HG03135 (cell line): Measurements from ENCODE around the gene RANBP3L.
"Not testable (repeated sequence)": the region's sequence is repeated elsewhere in the genome, so short reads cannot be mapped to it uniquely, and the experiment has no call there.

ENCODE experiments used
- ATAC-seq: cut with Tn5 transposase; IDR thresholded peaks from one replicate; pipeline ENCODE4 v1.9.1; 2021; ENCODE audit warnings: mild to moderate bottlenecking, moderate library complexity; ENCODE audit not compliant: unreplicated experiment

RANBP3L gene

DNA sequence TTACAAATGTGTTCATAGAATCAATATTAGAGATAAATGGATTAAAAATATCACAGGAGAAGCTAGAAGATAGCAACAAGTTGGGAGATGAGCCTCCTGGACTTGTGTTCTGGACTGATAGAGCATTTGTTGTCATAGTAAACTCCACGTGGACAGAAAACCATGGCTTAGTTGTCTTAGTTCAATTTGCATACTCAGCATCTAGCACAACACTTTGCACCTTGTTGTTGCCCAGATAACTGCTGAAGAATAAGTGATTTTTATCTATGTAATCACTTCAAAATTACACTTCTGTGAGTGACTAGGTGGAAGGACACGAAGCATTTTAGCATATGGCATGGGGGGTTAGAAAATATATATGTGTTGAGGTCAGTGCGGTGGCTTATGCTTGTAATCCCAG lies 4.0 kb downstream of the RANBP3L start:
- ATAC-seq: no peak

DNA sequence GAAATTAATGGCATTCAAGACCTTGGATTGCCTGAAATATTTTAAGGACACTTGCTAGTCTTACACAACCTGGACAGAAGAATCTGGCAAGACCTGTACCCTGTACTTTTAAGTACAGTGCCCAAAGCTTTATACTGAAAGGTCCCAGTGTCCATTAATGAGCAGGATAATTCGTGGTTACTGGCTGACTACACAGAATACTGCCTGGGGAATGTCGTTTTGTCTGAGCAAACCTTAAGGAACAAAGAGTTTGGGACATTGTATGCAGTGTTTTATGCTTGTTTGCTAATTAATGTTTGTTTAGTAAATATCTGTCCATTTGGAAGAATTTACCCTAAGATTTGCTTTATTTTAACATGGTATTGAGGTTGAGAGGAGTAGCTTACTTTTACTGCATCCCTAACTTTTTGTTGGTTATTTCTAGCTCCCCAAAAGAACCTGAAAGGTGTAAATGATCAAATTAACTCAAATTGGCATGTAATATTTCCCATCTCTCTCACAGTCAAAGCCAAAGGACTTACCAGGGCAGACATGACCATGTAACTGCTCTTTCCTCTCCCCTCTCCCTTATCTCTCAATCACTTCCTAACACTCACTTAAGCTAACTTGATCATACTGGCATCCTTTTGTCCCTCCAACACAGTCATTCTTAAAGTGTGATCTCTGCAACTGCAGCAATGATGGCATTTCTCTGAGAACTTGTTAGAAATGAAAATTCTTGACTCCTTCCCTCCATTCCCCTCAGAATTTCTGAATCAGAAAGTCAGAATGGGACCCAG lies 15.7 kb downstream of the RANBP3L start:
- no peak for ATAC-seq

DNA sequence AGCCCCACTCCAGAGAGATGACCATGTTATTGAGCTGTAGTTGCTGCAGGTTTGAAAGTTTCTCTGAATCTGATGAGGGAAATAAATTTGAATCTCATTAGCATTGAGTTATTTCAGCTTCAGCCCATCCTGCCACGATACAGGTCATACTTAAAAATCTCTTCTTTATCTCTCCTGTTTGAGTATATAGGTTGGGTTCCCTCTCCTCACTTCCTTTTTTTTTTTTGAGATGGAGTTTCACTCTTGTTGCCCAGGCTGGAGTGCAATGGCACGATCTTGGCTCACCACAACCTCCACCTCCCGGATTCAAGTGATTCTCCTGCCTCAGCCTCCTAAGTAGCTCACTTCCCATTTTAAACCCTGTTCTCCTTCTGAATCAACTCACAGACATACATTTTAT lies 17.9 kb downstream of the RANBP3L start:
- ATAC-seq: not testable (repeated sequence)

DNA sequence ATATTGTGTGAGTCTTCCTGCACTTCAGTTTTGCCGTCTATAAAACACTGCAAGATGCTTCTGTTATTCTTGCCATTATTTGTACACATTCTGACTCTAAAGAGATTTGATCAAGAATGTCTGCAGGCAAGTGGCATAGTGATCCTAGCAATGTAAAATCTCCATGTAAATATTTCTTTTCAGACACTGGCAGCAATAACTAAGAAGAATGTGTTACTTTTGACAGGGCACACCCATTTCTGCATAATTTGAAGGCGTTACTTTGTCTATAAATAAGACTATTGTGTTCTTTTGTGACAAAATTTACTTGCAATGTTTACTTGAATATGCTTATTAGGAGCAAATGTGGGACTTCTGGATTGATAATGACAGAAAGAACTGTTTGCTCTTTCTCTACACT lies 20.1 kb downstream of the RANBP3L start:
- no peak for ATAC-seq

DNA sequence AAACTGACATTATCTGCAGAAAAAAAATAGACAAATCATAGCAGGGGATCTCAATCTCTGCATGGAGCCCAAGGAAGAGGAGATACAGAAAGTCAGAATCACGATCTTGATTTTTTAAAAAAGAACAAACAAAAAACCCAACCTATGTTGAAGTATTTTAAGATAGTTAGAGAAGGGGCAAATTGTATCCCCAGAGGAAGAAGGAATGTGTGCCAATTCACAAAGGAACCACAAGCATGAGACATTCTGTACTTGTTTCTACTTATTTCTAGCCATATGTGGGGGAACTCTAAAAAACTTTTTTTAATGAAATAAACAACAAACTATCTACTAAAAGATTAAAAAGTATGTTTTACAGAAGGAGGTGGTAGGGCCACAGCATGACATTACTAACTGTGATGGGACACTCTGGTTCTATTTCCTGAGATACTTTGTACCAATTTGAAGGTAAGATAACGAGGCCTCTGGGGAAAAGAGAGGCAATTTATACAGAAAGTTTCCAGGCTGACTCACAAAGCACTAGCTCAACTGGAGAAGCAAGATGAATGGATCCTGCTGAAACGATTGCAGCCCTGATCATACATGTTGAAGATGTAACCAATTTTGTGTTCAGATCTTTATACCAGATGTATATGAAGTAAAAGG lies 22.5 kb downstream of the RANBP3L start:
- ATAC-seq: no peak

DNA sequence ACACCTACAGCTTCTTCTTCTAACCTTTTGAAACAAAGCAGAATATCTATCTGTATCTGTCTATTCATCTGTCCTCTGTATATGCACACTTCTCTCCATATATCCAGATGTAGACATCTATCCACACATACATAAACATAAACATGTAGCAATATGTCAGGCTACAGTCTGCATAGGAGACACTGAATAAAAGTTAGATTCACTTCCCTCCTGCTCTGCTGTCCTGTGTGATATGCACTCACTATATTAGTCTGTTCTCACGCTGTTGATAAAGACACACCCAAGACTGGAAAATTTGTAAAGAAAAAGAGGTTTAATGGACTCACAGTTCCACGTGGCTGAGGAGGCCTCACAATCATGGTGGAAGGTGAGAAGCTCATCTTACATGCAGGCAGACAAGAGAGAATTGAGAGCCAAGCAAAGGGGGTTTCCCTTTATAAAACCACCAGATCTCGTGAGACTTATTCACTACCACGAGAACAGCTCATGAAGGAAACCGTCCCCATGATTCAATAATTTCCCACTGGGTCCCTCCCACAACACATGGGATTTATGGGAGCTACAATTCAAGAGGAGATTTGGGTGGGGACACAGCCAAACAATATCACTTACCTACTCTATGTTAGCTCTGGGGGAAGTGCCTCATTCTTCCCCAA lies 24.1 kb downstream of the RANBP3L start:
- ATAC-seq: no peak

DNA sequence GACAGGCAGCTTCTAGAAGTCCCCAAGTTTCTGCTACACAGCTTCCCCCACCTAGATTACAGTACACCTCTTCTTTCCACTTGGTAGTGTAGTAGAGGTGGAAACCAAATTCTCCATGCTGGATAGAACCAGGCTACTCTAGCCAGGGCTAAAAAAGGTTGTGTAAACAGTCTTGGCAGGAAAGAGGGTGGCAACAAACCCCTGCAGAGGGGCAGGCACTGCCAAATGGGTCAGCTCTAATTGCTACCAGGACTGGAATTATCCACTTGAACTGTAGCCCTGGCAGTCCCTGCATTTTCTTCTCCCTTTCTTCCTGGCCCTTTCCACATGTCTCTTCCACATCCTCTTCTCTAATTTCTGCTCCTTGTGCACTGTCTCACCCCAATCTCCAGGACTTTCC lies 24.8 kb downstream of the RANBP3L start:
- no peak for ATAC-seq

DNA sequence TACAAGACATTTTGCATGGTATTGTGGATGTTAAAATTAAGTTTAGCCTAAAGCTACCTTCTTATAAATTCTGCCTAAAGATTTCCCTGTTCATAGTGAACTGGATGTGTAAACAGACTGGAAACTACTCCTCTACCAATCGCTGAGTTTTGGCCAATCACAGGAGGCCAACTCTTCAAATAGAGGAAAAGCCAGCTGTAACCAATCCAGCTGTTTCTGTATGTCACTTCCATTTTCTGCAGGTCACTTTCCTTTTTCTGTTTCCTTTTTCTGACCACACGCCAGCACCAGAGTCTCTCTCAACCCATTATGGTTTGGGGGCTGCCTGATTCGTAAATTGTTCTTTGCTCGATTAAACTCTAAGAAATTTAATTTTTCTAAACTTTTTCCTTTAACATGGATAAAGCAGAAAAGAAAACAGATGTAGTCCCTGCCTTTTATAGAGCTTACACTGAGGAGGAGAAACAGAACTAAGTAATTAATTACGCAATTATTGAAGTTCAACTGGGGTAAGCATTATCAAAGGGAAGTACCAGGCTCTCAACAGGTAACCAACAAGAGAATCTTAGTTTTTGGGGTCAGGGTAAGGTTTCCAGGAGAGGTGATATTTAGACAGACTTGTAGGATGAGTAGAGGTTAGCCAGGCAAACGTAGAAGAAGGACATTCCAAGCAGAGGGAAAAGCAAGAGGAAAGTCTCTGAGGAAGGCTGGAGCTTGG lies 27.7 kb downstream of the RANBP3L start:
- ATAC-seq: no peak

DNA sequence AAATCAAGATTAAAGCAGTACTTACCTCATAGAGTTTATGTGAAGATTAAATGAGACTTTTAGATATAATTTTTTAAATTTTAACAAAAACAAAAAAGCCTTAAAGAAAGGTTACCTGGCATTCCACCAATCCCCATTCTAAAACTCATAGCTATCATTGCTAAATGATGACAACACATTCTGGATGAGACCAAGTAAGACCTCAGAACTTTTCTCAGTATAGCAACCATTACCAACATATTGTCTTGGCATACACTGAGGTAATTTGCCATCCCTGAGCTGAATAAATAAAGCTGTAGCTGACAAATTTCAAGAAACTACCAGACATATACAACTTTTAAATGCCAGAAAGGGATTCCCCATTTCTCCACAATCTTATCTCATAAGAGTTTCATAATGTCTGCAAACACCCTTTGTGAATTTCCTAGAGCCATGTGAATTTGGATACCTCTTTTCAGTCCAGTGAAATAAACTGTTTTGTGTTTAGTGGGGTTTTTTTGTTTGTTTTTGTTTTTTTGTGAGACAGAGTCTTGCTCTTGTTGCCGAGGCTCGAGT lies 29.5 kb downstream of the RANBP3L start:
- no peak for ATAC-seq

DNA sequence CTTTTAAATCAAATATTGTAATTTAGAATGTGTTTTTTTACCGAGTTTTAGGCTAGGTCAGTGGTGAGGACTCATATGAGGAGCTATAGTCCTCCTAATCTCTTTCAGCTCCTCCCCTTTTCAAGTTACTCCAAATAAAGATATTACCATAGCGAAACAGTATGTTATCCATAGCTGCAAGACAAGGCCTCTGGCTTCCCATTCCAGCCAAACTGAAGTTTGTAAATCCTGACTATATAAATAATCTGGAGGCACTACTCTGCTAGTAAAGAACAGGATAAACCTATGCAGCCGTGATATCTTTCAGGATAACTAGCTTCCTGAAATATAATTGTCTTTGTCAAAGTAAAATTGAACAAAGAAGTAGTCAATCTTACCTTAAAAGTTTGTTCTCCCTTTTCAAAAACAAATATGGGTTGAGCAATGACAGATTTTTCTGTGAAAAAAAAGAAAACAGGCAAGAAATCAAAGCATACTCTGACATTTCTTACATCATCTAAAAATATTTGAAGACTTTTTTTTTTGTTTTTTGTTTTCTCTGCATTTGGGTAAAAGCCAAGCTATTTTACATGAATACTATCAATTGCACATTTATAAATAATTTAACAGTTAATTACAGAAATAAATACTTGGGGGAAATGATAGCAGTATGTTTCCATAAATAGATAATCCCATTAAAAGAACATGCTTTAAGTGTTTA lies 30.7 kb downstream of the RANBP3L start:
- ATAC-seq: no peak

DNA sequence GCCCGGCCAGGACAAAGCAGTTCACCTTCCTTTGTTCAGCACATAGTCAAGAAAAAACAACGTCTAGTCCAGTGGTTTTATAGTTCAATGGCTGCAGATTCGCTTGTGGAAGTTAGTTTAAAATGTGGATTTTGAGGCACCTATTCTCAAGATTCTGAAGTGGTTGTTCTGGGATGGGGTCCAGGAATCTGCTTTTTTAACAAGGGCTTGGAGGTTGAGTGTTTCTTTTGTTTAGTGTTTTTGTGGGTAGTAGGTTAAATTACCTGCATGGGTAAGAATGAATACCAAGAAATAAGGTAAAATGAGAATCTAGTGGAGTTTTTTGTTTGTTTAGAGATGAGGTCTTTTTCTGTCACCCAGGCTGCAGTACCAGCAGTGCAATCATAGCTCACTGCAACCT lies 31.5 kb downstream of the RANBP3L start:
- ATAC-seq: no peak

DNA sequence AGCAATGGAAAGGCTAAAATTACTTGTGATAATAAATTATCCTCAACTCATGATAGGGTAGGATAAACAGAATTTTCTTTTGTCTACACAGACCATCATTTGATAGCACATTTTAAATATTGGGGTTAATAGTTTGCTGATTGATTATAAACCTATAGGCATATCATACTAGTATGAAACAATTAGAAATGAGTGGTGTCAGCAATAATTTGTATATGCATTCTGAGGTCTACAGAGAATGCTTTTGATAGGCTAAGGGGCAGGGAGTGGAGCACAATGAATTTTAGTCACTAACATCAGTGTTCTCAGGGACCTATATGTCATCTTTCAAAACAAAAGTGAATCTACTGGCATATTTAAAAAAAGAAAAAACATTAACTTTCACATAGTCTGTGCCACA lies 32.2 kb downstream of the RANBP3L start:
- ATAC-seq: no peak

DNA sequence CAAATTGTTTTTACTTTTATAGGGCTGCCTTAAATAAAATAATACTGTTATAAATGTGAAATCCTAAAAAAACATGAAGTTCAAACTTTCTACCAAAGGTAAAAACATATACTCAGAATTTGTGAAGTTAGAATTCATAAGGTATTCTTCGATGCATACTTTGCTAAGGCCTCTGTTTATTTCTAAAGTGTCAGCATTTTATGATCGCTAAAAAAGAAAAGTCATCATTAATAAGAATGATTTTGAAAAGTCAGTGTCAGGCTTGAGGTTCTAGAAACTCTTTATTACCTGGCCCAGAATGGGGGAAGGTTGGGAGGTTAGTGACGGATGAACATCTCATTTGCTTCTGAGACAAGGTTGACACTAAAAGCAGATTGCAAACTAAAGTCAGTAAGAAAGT lies 33.8 kb downstream of the RANBP3L start:
- no peak for ATAC-seq

DNA sequence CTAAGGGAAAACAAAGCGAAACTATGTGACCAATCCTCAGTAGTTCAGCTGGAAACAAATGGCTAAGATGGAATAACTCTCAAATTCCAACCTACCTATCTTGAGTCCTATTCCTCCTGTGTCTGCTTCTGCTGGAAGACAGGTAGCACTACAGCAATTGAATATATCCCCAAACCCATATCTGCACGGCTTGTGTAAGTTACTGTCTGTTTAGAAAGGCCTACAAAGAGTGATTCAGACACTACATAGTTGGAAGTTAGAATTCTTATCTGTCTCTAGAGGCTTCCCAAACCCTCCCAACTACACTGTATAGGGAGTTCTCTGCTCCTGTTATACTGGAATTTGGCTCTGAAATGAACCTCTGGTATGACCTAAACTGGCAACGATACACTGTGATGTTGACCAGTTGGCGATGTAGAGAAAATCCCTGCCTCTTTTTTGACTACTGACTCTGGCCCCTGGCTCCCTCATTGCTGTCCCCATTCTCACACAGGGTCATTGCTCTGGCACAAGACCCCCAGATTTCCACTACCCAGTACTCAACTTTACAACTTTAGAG lies 37.4 kb downstream of the RANBP3L start:
- no peak for ATAC-seq

DNA sequence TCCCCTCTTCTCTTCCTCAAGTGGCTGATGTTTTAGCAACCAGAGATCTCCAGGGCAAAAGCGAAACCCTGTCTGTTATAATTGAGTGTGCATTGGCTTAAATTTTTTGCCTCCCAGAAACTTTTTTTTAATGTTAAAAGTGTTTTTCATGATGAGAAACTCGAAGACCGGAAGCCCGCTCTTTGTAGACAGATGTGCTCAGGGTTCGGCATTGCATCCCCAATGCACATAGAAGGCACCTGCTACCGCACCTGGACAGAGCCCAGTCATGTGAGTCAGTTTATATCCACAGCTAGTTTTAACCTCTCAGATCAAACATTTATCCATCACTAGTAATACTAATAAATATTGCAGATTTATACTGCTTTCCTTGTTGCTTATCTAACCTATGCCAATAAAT lies 40.5 kb downstream of the RANBP3L start:
- no peak for ATAC-seq

DNA sequence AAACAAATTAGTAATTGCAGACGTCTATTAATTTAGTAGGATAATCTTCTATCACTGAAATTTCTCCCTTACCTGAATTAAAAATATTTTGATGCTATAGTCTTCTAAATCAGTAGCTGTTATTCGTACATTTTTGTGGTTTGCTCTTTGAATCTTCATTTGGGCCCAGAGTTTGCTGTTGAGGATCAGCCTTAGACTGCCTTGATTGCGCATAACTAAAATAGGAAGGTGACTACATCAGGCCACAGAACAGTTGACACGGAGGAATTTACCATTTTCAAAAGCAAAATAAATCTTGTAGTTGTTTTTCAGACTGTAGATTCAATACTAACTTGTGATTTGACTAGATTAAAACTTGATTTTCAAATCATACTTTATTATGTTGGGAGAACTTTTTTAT lies 48.1 kb downstream of the RANBP3L start:
- ATAC-seq: no peak

DNA sequence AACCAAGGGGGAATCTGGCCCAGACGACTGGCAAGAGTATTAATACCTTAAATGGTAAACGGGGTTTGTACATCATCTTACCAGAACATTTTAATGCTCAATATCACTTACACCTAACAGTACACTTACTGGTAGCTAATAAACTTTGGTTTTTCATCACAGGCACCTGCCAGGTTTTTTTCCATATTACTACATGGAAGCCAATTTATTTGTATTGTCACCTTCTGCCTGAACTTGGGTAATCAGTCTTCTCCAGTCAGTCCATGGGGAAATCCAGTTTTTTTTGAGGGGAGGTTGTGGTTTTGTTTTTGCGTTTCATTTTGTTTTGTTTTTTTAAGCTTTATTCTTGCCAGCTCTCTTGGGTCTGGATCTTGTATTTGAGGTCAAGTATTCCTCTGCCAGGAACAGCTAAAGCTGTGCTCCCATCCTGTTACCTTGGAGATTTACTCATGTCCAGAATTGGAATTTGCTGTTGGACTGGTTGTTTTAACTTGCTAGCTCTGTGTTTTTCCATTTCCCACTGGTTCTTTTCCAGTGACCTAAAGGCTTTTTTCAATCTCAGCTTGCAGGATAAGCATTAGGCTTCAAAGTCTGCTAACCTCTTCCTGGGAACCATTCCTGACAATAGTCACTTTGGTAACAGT lies 48.9 kb downstream of the RANBP3L start:
- no peak for ATAC-seq

DNA sequence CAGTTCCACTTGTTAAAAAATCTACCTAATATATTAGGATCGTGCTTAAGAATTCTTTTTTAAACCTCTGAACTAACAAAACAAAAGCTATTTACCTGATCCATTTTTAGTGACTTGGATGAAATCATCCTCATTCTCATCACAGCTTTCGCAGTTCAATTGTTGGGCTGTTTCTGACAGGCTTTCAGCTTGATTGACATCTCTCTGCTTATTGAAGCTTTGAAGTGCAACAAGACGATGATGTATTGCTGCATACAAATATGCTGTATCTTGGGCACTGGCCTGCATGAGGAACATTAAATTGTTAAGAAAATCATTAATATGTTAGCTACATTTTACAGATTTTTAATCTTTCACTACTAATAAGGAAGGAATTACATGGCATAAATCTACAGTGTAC lies 50.5 kb downstream of the RANBP3L start:
- no peak for ATAC-seq

DNA sequence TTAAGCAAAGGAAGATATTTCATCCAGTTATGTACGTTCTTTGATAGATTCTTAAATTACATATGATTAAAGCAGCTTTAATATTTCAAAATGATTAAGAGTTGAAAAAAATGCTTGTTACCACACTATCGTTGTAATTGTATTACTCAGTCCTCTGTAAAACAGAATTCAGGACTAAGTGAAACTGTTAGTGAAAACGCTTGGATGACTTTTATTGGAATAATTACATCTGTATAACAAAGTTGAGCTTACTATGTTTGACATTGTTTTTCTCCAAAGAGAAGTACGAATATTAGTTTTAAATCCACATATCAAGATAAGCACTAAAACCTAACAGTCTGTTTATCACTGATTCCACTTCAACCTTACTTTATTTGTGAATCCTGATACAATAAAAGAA lies 51.3 kb downstream of the RANBP3L start:
- no peak for ATAC-seq
